ENCODE results near the gene KCNIP1. TPM values are rescaled to one million over a fixed set of nuclear protein-coding genes. Genes with fewer than 3 reads are reported as not detected.

Gene KCNIP1
- total RNA-seq, 1 donor from 2014 or later: 12.6 TPM

DNA sequence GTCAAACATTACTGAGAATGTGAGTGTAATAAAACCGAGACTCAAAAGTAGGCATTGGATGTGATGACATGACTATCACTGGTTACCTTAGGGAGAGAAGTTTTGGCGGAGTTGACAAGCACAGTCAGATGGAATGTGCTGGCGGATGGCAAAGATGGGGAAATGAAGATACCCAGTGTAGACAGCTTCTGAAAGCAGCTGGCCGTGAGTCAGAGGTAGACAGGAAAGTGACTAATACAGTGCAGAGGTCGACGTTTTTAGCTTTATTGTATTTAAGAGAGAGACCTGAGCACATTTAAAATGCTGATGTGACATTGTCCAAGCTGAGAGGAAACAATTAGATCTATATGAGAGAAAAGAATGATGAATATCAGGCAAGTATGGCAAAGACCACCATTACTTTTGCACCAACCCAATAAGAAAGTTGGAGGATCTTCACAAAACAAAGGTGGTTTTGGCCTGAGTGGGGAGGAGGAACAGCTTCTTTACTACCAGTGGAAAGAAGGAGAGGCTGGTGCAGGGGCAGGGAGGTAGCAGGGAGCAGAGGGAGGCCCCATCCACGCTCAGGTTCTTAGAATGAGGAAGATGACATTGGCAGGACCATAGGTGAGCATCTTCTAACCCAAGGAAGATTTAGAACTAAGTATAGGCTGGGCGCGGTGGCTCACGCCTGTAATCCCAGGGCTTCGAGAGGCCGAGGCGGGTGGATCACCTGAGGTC lies 36.7 kb upstream of the KCNIP1 start:
- peaks cover 5% of the 10 kb centered on the region for H3K27me3 Mint-ChIP-seq (ENCODE audit: unreplicated experiment)
- no peaks in the 10 kb centered on the region for H3K9me3 Mint-ChIP-seq (ENCODE audit: unreplicated experiment)
- H3K27ac Mint-ChIP-seq (ENCODE audit: unreplicated experiment): no peak overlapping the region
- no peak overlapping the region for H3K4me3 Mint-ChIP-seq (ENCODE audit: unreplicated experiment)
- no peaks in the 10 kb centered on the region for H3K36me3 Mint-ChIP-seq (ENCODE audit: unreplicated experiment)
- TF ChIP-seq, protein P1, sequence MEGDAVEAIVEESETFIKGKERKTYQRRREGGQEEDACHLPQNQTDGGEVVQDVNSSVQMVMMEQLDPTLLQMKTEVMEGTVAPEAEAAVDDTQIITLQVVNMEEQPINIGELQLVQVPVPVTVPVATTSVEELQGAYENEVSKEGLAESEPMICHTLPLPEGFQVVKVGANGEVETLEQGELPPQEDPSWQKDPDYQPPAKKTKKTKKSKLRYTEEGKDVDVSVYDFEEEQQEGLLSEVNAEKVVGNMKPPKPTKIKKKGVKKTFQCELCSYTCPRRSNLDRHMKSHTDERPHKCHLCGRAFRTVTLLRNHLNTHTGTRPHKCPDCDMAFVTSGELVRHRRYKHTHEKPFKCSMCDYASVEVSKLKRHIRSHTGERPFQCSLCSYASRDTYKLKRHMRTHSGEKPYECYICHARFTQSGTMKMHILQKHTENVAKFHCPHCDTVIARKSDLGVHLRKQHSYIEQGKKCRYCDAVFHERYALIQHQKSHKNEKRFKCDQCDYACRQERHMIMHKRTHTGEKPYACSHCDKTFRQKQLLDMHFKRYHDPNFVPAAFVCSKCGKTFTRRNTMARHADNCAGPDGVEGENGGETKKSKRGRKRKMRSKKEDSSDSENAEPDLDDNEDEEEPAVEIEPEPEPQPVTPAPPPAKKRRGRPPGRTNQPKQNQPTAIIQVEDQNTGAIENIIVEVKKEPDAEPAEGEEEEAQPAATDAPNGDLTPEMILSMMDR (IDR thresholded peaks at IDR 0.05): no peak
- DNase-seq (ENCODE audit: extremely low spot score, unreplicated experiment): peak; percentile 56
- no peaks in the 10 kb centered on the region for H3K4me1 Mint-ChIP-seq (ENCODE audit: unreplicated experiment)

DNA sequence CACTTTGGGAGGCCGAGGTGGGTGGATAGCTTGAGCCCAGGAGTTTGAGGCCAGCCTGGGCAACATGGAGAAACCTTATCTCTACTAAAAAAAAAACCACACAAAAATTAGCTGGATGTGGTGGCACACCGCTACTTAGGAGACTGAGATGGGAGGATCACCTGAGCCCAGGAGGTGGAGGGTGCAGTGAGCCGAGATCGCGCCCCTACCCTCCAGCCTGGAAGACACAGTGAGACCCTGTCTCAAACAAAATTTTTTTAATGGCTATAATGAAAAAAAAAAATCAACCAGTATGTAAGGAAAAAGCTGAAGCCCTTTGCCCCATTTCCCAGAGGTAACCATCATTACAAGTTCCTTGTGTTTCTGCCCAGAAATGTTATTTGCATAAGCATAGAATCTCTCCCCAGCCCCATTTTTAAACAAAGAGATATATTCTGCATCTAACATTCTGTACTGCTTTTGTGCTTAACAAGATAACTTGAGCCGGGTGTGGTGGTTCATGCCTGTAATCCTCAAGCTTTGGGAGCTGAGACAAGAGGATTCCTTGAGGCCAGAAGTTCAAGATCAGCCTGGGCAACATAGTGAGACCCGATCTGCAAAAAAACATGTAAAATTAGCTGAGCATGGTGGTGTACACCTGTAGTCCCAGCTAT lies 35.1 kb upstream of the KCNIP1 start:
- TF ChIP-seq, protein P1 (IDR thresholded peaks at IDR 0.05): no peak
- Mint-ChIP-seq H3K36me3 (ENCODE audit: unreplicated experiment) (no peaks in the 10 kb centered on the region), H3K27ac (ENCODE audit: unreplicated experiment) (no peak overlapping the region), H3K27me3 (ENCODE audit: unreplicated experiment) (no peaks in the 10 kb centered on the region), H3K4me1 (ENCODE audit: unreplicated experiment) (no peaks in the 10 kb centered on the region), H3K9me3 (ENCODE audit: unreplicated experiment) (no peaks in the 10 kb centered on the region), H3K4me3 (ENCODE audit: unreplicated experiment) (no peak overlapping the region)
- peak; percentile 19 for DNase-seq (ENCODE audit: extremely low spot score, unreplicated experiment)

DNA sequence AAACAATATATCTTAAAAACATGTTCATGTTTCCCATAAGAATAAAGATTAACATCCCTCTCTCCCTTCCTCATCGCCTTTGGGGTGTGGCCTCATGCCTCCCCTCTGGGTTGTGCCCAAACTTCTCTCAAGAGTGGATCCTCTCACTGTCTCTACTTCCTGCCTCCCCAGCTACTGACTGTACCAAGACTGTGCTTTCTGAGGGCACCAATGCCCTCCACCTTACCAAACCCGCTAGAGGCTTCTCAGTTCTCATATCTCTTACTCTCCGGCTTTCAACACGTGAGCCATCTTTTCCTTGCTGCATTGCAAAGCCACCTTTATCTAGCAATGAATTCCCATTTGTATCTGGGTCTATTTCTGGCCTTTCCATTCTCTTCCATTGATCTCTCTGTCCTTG lies 34.4 kb upstream of the KCNIP1 start:
- Mint-ChIP-seq H3K9me3 (ENCODE audit: unreplicated experiment) (no peaks in the 10 kb centered on the region), H3K4me3 (ENCODE audit: unreplicated experiment) (no peak overlapping the region), H3K27me3 (ENCODE audit: unreplicated experiment) (no peaks in the 10 kb centered on the region), H3K36me3 (ENCODE audit: unreplicated experiment) (no peaks in the 10 kb centered on the region), H3K4me1 (ENCODE audit: unreplicated experiment) (no peaks in the 10 kb centered on the region), H3K27ac (ENCODE audit: unreplicated experiment) (no peak overlapping the region)
- TF ChIP-seq, protein P1 (IDR thresholded peaks at IDR 0.05): no peak
- DNase-seq (ENCODE audit: extremely low spot score, unreplicated experiment): peak; percentile 27

DNA sequence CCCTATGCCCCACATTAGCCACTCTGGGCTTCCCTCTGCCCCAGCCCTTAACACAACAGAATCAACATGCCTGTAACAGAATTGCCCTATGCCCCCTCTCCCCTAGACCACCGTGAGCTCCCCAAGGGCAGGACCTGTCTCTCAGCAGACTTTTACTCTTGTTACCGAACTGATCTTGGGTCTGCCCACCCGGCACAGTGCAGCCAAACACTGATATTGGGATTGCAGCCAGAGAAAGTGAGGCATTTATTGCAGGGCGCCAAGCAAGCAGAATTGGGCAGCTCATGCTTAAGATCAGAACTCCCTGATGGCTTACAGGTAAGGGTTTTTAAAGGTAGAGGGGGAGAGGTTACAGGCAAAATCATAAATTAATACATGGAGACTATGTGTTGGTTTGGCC lies 33.5 kb upstream of the KCNIP1 start:
- Mint-ChIP-seq H3K9me3 (ENCODE audit: unreplicated experiment) (no peaks in the 10 kb centered on the region), H3K36me3 (ENCODE audit: unreplicated experiment) (no peaks in the 10 kb centered on the region), H3K4me3 (ENCODE audit: unreplicated experiment) (no peak overlapping the region), H3K4me1 (ENCODE audit: unreplicated experiment) (peaks cover 3% of the 10 kb centered on the region), H3K27ac (ENCODE audit: unreplicated experiment) (no peak overlapping the region), H3K27me3 (ENCODE audit: unreplicated experiment) (no peaks in the 10 kb centered on the region)
- peak; percentile 56 for DNase-seq (ENCODE audit: extremely low spot score, unreplicated experiment)
- TF ChIP-seq, protein P1 (IDR thresholded peaks at IDR 0.05): no peak

DNA sequence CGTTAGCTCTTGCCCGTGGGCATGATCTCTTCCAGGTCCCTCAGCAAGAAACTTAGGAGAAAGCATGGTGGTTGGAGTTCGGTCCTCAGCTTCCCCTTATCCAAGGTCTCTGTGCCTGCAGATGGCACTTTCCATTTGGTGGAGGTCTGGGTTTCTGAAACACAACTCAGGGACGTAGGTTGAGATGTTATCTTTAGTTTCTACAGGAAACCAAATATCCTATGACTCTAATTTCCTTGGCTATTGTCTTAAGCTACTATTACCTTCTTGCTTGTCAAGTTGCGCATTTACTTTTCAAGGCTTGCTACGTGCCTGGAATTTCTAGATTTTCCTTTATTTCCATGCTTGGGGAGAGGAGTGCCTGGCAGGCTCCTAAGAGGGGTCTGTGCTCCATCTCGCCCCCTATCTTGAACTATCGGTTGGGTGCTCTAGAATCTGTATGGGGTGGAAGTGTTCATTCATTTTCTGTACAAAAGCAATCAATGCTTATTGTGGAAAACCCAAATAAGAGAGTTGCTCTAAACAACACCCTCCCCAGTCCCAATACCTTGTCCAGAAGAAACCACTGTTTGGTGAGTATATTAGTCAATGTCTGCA lies 32.9 kb upstream of the KCNIP1 start:
- Mint-ChIP-seq H3K4me1 (ENCODE audit: unreplicated experiment) (peaks cover 10% of the 10 kb centered on the region), H3K27ac (ENCODE audit: unreplicated experiment) (no peak overlapping the region), H3K27me3 (ENCODE audit: unreplicated experiment) (no peaks in the 10 kb centered on the region), H3K9me3 (ENCODE audit: unreplicated experiment) (no peaks in the 10 kb centered on the region), H3K4me3 (ENCODE audit: unreplicated experiment) (no peak overlapping the region), H3K36me3 (ENCODE audit: unreplicated experiment) (no peaks in the 10 kb centered on the region)
- DNase-seq (ENCODE audit: extremely low spot score, unreplicated experiment): peak; percentile 25
- TF ChIP-seq, protein P1 (IDR thresholded peaks at IDR 0.05): no peak

Measured in osteocyte (in vitro differentiated cells).